GM12878 (cell line): ENCODE measurements around the gene ZNF628. TPM values are rescaled to one million over a fixed set of nuclear protein-coding genes. Genes with fewer than 3 reads are reported as not detected.
A peak's percentile ranks its signal among the peaks of the same experiment; 100 is the strongest.

ENCODE experiments used
- BMI1 ChIP-seq: fragments of 450-650 bp; IDR thresholded peaks from 2 replicates; pipeline ENCODE4 v1.6.1; 2016; ENCODE audit warnings: mild to moderate bottlenecking, moderate library complexity, borderline replicate concordance
- BRCA1 ChIP-seq: IDR thresholded peaks from 2 replicates; pipeline ENCODE4 v1.6.1; 2011; ENCODE audit warnings: low read depth, low read length, improper control_type of control experiment
- CBX5 ChIP-seq: sonication (generic); IDR thresholded peaks from 2 replicates; pipeline ENCODE4 v1.6.1; 2016; ENCODE audit warnings: low read depth, moderate library complexity, mild to moderate bottlenecking, inconsistent platforms
- CHD2 ChIP-seq: IDR thresholded peaks from 2 replicates; pipeline ENCODE4 v1.6.1; 2011; ENCODE audit warnings: low read depth, low read length, improper control_type of control experiment, borderline replicate concordance
- CREM ChIP-seq: IDR thresholded peaks from 2 replicates; pipeline ENCODE4 v1.6.1; 2014; ENCODE audit warnings: antibody characterized with exemption, low read depth
- EED ChIP-seq: sonication (generic); IDR thresholded peaks from 2 replicates; pipeline ENCODE4 v1.6.1; 2016; ENCODE audit warnings: antibody characterized with exemption, low read depth
- EGR1 ChIP-seq, 2 experiments: IDR thresholded peaks; 1 replicate in 1 of 2; 2 replicates in 1 of 2; pipeline ENCODE4 v1.6.1; 2011 to 2012; ENCODE audit warnings: low read depth in 2 of 2, low read length in 2 of 2, borderline replicate concordance in 1 of 2, mild to moderate bottlenecking in 1 of 2, moderate library complexity in 1 of 2
- IKZF1 ChIP-seq: fragments of 450-650 bp; conservative IDR thresholded peaks from 2 replicates; pipeline ENCODE4 v1.6.1; 2017; ENCODE audit warnings: antibody characterized with exemption, mild to moderate bottlenecking
- IKZF2 ChIP-seq, 2 experiments: fragments of 450-650 bp; IDR thresholded peaks; 2 replicates each; pipeline ENCODE4 v1.6.1; 2017; ENCODE audit warnings: mild to moderate bottlenecking in 2 of 2, moderate library complexity in 2 of 2
- MLLT1 ChIP-seq: fragments of 450-650 bp; IDR thresholded peaks from 2 replicates; pipeline ENCODE4 v1.6.1; 2016; ENCODE audit warnings: mild to moderate bottlenecking
- MXI1 ChIP-seq: fragments of 150-350 bp; IDR thresholded peaks from 2 replicates; pipeline ENCODE4 v1.6.1; 2011; ENCODE audit warnings: low read depth, mild to moderate bottlenecking, inconsistent platforms, low read length, improper control_type of control experiment
- NRF1 ChIP-seq: conservative IDR thresholded peaks from 2 replicates; pipeline ENCODE4 v1.6.1; 2011; ENCODE audit warnings: mild to moderate bottlenecking, low read depth, low read length, improper control_type of control experiment
- PAX5 ChIP-seq: IDR thresholded peaks from 2 replicates; pipeline ENCODE4 v1.6.1; 2011; ENCODE audit warnings: low read depth, low read length, borderline replicate concordance
- RB1 ChIP-seq: fragments of 450-650 bp; formaldehyde crosslinking; IDR thresholded peaks from 2 replicates; pipeline ENCODE4 v1.6.1; 2017; ENCODE audit warnings: mild to moderate bottlenecking, borderline replicate concordance
- RELA ChIP-seq: fragments of 450-650 bp; IDR thresholded peaks from 2 replicates; pipeline ENCODE4 v1.8.0; 2014; ENCODE audit warnings: borderline replicate concordance; ENCODE audit not compliant: partially characterized antibody
- TCF12 ChIP-seq: IDR thresholded peaks from 2 replicates; pipeline ENCODE4 v1.6.1; 2011; ENCODE audit warnings: low read depth, mild to moderate bottlenecking, low read length
- TCF7 ChIP-seq: IDR thresholded peaks from 2 replicates; pipeline ENCODE4 v1.6.1; 2014; ENCODE audit warnings: antibody characterized with exemption, borderline replicate concordance
- ZBED1 ChIP-seq: IDR thresholded peaks from 2 replicates; pipeline ENCODE4 v1.6.1; 2016; ENCODE audit warnings: borderline replicate concordance
- polyA plus RNA-seq, 11 experiments: library from polyadenylated mRNA; depleted of rRNA in 4 of 11; unstranded in 6 of 11; stranded (reverse) in 5 of 11; fragments of >200 nt; fragmentation: Nextera tagmentation in 4 of 11; fragmentation: Illumina TruSeq in 1 of 11; extraction: Ambion mirVana in 4 of 11; extraction: Trizol in 1 of 11; gene quantifications; 1 replicate in 1 of 11; 2 replicates in 10 of 11; pipeline versions ENCODE4 v1.2.1 to v1.2.3, GENCODE V29; 2011 to 2016; ENCODE audit warnings: inconsistent platforms in 2 of 11, missing spikeins in 2 of 11, low read depth in 1 of 11
- total RNA-seq, 4 experiments: library from RNA; depleted of rRNA in 3 of 4; stranded (reverse); fragments of >200 nt in 3 of 4; fragmentation: Illumina TruSeq in 1 of 4; extraction: Trizol in 1 of 4; gene quantifications; 2 replicates each; pipeline versions ENCODE4 v1.2.1 to v1.2.3, GENCODE V29; 2013 to 2021
- TF ChIP-seq, protein P1 (sequence below): fragments of 450-650 bp; conservative IDR thresholded peaks from 2 replicates; pipeline ENCODE4 v1.6.1; 2017; ENCODE audit warnings: mild to moderate bottlenecking, moderate library complexity
- TF ChIP-seq, protein P2 (sequence below): fragments of 450-650 bp; IDR thresholded peaks from 2 replicates; pipeline ENCODE4 v1.6.1; 2017; ENCODE audit warnings: mild to moderate bottlenecking, low read depth, inconsistent platforms; ENCODE audit not compliant: poor library complexity, severe bottlenecking
- TF ChIP-seq, protein P3 (sequence below): fragments of 450-650 bp; formaldehyde crosslinking; IDR thresholded peaks from 2 replicates; pipeline ENCODE4 v1.4.0; 2022; ENCODE audit warnings: mild to moderate bottlenecking, moderate library complexity

ZNF628 gene
- total and polyA plus RNA-seq, 10 of the 15 experiments (the other 5 are each of a cell fraction or from before 2014, with no cell fraction given): 0.04 to 11.3 (median 1.6) TPM; not detected in 1

GRCh38 chr19:55476100-55476775, at the start of gene ZNF628 (continued):
- 0 out of 2 replicates have a peak, but pooled peaks have one; percentile 42 for TF ChIP-seq RB1
- no peak; the same call in 1 of the 2 replicates for TF ChIP-seq MXI1
- TF ChIP-seq BMI1: no peak
- 0 out of 2 replicates have a peak, but pooled peaks have one; percentile 6 for TF ChIP-seq TCF12
- TF ChIP-seq TCF7: no peak
- TF ChIP-seq BRCA1: no peak
- TF ChIP-seq NRF1: 0 out of 2 replicates have a peak, but pooled peaks have one; percentile 22
- TF ChIP-seq ZBED1: no peak
- TF ChIP-seq IKZF1: peak; percentile 95
- peak; percentile 24; the same call in 1 of the 2 replicates for TF ChIP-seq PAX5
- peak; percentile 48 to 60; a peak in 2 of 4 replicates for TF ChIP-seq IKZF2 (IDR thresholded peaks at IDR 0.05)
- TF ChIP-seq EED: no peak
- TF ChIP-seq CHD2: peak; percentile 94
- no peak for TF ChIP-seq CBX5
- peak; percentile 46; the same call in 1 of the 2 replicates for TF ChIP-seq MLLT1
- TF ChIP-seq, protein P1, sequence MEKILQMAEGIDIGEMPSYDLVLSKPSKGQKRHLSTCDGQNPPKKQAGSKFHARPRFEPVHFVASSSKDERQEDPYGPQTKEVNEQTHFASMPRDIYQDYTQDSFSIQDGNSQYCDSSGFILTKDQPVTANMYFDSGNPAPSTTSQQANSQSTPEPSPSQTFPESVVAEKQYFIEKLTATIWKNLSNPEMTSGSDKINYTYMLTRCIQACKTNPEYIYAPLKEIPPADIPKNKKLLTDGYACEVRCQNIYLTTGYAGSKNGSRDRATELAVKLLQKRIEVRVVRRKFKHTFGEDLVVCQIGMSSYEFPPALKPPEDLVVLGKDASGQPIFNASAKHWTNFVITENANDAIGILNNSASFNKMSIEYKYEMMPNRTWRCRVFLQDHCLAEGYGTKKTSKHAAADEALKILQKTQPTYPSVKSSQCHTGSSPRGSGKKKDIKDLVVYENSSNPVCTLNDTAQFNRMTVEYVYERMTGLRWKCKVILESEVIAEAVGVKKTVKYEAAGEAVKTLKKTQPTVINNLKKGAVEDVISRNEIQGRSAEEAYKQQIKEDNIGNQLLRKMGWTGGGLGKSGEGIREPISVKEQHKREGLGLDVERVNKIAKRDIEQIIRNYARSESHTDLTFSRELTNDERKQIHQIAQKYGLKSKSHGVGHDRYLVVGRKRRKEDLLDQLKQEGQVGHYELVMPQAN: peak; percentile 63
- TF ChIP-seq, protein P2, sequence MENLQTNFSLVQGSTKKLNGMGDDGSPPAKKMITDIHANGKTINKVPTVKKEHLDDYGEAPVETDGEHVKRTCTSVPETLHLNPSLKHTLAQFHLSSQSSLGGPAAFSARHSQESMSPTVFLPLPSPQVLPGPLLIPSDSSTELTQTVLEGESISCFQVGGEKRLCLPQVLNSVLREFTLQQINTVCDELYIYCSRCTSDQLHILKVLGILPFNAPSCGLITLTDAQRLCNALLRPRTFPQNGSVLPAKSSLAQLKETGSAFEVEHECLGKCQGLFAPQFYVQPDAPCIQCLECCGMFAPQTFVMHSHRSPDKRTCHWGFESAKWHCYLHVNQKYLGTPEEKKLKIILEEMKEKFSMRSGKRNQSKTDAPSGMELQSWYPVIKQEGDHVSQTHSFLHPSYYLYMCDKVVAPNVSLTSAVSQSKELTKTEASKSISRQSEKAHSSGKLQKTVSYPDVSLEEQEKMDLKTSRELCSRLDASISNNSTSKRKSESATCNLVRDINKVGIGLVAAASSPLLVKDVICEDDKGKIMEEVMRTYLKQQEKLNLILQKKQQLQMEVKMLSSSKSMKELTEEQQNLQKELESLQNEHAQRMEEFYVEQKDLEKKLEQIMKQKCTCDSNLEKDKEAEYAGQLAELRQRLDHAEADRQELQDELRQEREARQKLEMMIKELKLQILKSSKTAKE: no peak
- no peak for TF ChIP-seq RELA
- TF ChIP-seq, protein P3, sequence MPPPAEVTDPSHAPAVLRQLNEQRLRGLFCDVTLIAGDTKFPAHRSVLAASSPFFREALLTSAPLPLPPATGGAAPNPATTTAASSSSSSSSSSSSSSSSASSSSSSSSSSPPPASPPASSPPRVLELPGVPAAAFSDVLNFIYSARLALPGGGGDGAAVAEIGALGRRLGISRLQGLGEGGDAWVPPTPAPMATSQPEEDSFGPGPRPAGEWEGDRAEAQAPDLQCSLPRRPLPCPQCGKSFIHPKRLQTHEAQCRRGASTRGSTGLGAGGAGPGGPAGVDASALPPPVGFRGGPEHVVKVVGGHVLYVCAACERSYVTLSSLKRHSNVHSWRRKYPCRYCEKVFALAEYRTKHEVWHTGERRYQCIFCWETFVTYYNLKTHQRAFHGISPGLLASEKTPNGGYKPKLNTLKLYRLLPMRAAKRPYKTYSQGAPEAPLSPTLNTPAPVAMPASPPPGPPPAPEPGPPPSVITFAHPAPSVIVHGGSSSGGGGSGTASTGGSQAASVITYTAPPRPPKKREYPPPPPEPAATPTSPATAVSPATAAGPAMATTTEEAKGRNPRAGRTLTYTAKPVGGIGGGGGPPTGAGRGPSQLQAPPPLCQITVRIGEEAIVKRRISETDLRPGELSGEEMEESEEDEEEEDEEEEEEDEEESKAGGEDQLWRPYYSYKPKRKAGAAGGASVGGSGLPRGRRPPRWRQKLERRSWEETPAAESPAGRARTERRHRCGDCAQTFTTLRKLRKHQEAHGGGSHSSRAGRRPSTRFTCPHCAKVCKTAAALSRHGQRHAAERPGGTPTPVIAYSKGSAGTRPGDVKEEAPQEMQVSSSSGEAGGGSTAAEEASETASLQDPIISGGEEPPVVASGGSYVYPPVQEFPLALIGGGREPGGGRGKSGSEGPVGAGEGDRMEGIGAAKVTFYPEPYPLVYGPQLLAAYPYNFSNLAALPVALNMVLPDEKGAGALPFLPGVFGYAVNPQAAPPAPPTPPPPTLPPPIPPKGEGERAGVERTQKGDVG (CRISPR knock-in tag): no peak
- peak; percentile 98 for TF ChIP-seq CREM
- peak; percentile 69 to 99; a peak in 2 of 3 replicates for TF ChIP-seq EGR1 (IDR thresholded peaks at IDR 0.05; ENCODE audit: borderline replicate concordance in 1 of 2, low read depth in 2 of 2, low read length in 2 of 2)
